ENCODE results near the gene ATP9A.

ATP9A gene

DNA sequence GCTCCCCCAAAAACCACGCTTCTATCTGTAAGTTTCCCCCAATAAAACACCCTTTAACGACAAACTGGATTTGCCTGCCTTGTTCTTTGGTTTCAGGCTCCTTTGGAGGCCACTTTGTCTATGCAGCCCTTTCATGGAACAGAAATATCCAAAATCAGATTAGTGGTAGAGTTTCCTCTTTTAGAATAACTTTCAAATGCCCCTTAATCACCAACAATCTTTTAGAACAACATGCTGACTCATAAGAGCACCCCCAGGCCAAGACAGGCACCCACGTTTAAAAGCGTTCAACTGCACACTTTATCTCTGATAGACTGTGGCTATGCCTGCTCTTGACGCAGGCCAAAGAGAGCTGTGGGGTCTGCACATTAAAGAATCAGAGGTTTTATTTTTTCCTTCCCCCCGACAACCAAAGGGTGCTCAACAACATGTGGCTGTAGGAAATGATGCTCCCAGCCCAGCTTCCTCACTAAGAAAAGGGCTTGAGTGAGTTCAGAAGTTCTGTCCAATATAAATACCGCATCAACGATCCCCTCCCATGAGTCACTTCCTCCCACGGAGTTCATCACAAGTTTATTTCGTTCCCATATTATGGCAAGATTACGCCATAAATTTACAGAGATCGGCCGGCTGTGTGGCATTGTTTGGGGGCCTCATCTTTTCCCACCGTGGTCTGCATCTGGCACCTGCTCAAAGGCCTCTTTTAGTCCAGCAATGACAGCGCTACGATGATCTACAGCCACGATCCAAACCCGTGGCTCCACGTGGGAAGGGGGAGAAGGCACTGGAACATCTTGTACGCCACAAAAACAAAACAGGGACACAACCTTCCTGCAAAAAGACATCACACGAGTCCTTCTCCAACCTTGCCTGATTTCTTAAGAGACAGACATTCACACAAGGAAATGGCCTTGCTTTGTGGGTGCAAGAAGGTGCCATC lies 136.9 kb downstream of the ATP9A start:
- peak; percentile 92 for DNase-seq (ENCODE audit: low read depth, low spot score)

DNA sequence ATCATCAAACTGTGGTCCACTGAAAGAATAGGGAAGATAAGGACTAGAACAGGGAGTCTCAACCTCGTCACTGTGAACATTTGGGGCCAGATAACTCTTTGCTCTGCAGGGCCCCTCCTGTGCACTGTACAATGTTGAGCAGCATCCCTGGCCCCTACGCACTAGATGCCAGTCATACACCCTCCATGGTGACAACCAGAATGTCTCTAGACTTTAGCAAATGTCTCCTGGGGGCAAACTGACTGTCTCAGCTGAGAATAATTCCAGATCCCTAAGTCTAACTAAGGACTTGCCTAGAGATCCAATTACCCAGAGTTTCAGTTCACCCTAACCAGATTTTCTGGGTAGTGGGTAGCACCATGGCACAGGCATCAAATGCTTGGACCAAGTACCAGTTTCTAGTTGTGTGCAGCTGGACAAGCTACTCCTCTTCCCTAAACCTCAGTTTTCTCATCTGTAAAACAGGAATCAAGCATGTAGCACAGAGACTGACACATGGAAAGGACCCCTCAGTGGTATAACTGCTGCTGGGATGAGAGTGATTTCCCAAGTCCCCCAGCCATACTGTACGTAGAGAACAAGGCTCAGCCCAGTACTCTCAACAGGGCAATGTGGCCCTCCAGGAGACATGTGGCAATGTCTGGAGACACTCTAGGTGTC lies 138.7 kb downstream of the ATP9A start:
- DNase-seq (ENCODE audit: low read depth, low spot score) = no peak

DNA sequence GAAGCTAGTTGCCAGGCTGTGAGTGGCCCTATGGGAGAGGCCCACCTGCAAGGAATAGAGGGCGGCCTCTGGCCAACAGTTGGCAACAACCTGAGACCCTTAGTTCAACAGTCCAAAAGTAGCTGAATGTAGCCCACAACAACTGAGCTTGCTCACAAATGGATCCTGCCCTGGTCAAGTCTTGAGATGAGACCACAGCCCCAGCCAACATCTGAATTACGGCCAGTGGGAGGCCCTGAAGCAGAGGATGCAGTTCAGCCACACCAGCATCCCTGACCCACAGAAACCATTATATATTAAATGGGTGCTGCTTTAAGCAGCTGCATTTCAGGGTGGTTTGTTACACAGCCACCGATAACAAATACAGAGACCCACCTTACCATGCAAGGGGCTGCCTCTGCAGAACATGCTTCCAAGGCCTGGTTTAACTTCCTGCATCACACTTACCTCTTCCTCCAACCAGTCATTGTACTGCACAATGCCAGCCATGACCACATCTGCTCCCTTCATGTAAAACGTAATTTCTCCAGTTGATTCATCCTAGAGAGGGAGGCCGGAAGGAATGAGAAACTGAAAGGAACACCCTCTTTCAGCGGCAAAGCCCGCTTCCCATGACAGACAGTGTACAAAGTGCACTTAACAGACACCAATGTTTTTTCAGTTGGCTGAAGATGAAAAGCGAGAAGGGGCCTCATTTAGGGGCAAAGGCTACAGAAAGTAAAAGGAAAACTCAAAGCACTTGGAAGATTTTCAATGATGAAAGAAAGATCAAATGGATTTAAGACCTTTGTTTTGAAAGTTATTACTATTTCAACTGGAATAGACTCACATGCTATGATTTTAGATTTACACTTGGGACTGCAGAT lies 139.4 kb downstream of the ATP9A start:
- peak; percentile 40 for DNase-seq (ENCODE audit: low read depth, low spot score)

DNA sequence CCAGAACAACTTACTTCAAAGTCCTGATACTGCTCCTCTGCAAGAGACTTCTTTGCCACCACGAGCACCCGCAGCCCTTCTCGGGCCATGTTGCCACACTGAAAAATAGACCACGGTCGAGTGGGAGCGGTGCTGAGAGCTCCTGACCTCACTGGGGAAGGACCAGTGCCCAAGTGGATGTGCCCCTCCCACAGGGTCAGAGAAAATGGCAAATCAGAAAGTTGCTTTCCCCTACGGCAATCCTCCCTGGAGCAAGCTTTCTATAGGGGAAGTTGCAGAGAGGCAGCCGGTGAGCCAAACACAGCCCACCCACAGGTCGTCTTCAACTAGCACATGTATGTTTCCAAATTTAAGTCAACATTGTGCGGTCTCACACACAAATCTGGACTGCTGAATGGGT lies 140.6 kb downstream of the ATP9A start:
- DNase-seq (ENCODE audit: low read depth, low spot score) = no peak

DNA sequence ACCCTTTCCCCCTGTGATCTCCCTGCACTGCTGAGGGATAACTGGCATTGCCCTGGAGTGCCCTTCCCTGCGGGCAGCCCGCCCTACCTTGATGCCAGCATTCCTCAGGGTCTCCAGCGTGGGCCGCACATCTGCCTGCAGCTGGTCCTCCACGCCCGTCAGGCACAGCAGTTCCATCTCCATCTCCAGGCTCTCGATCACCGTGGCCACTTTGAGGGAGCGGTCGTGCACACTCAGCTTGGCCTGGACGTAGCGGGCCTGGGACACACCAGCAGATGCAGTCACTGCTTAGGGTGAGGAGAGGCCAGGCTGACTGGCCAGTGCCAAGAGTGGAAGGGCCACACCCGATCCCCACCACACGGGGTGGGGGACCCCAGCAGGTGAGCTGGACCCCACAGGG lies 143.1 kb downstream of the ATP9A start:
- DNase-seq (ENCODE audit: low read depth, low spot score) = no peak

DNA sequence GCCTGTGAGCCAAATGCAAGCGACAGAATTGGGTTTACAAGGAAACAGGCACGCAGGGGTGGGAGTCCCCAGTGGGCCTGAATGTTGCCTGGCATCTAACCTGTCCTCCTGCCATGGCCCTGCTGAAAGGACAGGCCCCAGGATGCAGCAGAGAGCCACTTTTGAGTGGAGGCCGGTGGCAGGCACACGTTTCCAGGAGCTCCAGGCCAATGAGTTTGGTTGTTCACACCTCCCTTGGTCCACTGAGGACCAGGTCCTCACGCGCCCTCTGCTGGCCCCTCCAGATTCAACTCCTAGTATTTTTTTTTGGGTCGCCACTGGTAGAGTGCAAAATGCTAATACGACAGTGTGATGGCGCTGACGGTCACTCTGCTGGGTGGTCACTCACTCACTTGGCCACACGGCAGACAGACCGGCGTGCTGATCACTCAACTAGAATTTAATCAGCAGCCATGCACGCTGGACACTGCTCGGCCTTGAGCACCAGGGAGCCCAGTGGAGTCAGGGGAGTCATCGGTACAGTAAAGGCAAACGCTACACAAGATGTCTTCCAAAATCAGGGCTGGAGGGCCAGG lies 143.9 kb downstream of the ATP9A start:
- DNase-seq (ENCODE audit: low read depth, low spot score) = peak; percentile 37

DNA sequence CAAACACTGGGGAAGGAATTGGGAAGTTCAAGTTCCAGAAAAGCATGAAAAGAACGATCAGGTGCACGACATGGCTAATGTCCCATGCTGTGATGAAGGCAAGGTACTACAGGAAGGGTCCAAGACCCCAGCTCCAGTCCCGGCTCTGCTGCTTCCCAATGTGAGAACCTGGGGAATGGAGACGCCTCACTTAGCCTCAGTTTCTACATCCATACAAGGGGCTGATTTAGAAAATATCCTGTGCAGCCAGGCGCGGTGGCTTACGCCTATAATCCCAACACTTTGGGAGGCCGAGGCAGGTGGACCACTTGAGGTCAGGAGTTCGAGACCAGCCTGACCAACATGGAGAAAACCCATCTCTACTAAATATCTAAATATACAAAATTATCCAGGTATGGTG lies 144.9 kb downstream of the ATP9A start:
- DNase-seq (ENCODE audit: low read depth, low spot score) = no peak

DNA sequence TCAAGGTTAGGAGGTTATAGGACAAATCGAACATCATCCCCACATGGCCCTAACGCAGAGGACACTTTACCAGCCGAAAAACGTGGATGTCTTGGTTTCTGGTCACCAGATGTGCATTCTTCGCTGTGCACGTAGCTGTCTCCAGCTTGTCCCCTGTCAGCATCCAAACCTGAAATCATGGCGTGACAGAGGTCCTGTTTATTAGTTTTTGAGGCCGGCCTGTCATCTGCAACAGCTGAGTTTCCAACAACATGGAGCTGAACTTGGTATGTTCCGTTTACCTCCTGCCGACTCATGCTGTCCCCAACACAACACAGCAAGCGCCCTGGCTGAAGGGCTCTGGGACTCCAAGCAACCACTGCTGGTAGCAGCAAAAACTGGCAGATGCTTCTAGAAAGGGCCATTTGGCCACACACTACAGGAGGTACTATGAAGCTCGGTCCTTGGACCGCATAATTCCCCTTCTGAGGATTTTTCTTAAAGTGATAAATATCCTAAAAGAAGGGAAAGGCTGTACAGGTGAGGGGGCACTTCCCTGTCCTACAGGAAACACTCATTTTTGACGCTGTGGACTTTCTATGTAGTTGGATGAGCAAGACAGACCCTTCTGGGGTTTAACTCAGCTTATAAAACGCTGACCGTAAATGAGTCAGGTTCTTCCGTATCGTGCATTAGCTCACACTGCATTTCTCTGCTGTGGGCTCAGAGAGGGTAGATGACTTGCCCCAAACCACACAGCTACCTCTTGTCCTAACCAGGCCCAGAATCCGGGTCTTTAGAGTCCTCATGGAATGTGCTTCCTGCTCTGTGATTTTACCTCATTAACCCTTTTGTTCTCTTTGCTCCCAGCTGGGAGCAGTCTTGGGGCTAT lies 146.0 kb downstream of the ATP9A start:
- no peak for DNase-seq (ENCODE audit: low read depth, low spot score)

DNA sequence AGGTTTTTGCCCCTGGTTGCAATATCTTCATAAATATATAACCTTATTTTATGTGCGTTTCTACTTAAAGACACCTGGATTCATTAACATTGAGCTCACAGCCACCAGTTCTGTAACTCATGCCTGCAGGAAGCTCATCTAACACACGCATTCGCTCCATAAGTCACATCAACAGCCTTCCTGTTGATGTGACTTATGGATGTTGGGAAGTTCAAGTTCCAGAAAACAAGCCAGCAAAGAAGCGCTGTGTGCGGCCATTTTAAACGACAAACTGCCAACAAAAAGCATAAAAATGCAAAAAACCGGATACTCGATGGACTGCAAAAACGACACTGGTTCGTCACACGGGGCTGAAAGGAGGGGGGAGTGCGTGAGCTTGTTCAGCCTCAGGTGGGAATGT lies 147.8 kb downstream of the ATP9A start:
- DNase-seq (ENCODE audit: low read depth, low spot score) = no peak

DNA sequence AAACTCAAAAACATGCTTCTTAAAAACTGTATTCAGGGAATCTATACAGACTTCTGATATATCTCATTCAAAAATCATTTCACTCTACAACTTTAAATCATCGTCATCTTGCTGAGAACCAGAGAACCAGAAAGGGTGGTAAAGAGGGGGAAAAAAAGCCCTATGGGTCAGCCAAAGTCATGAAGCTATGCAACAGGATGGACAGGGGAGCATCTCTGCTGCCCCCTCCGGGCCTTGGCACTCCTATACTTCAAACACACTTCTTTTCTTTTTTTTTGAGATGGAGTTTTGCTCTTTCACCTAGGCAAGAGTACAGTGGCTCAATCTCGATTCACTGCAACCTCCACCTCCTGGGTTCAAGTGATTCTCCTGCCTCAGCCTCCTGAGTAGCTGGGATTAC lies 152.1 kb downstream of the ATP9A start:
- no peak for DNase-seq (ENCODE audit: low read depth, low spot score)

DNA sequence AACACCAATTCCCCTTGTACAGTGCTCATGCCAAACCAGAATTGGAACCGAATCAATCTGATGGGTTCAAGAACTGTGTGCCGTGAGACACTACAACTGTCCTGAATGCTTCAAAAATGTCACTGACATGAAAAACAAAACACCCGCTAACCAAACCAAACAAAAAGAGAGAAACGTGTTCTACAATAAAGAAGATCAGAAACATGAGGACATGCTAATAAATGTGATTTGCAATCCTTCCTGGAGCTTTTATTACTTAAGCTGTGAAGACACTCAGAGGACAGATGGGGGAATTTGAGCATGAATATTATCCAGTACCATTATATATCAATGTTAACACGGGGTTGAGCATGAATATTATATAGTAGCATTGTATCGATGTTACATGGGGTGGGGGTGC lies 153.5 kb downstream of the ATP9A start:
- DNase-seq (ENCODE audit: low read depth, low spot score) = no peak

DNA sequence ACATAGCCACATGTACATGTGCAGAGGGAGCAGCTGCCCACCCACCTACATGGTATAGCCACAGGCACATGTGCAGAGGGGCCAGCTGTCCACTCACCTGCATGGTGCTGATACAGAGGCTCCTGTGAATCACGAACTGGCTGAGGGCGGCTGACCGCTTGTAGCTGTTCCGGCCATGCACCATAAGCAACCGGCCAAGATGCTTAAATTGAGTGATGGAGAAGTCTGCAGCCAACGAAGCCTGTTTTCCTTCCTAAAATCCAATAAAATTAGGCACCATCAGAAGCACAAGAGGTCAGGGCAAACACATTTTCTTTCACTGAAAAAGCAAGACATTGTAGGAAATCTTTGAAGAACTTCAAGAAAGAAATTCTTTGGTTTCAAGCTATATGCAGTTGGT lies 154.6 kb downstream of the ATP9A start:
- no peak for DNase-seq (ENCODE audit: low read depth, low spot score)

DNA sequence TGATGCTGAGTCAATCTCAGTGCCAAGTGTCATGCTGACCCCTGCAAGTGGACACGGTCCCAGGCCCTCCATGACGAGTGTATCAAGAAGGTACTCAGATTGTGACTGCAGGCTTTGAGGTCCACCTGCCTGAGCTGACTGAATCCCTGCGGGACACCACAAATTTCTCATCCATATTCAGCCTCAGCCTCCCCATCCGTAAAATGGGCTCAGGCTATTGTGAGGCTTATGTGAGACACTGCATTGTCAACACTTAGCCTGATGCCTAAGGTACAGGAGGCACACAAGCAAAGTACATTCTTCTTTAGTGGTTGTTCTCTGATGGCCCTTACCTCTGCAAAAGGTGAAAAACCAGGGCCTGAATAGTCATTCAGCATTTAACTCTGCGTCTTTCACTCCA lies 155.3 kb downstream of the ATP9A start:
- no peak for DNase-seq (ENCODE audit: low read depth, low spot score)

DNA sequence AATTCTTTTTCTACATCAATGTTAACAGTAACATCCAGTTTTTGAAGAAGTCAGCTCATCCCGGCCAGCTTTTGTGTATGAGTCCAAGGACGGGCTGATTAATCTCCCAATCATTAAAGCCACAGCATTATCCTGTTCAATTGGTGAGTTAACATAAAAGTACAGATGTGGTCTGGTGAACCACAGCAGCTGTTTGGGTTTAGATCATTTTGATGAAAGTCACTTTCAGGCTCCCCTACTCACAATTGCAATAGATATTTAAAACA lies 156.6 kb downstream of the ATP9A start:
- DNase-seq (ENCODE audit: low read depth, low spot score) = no peak

DNA sequence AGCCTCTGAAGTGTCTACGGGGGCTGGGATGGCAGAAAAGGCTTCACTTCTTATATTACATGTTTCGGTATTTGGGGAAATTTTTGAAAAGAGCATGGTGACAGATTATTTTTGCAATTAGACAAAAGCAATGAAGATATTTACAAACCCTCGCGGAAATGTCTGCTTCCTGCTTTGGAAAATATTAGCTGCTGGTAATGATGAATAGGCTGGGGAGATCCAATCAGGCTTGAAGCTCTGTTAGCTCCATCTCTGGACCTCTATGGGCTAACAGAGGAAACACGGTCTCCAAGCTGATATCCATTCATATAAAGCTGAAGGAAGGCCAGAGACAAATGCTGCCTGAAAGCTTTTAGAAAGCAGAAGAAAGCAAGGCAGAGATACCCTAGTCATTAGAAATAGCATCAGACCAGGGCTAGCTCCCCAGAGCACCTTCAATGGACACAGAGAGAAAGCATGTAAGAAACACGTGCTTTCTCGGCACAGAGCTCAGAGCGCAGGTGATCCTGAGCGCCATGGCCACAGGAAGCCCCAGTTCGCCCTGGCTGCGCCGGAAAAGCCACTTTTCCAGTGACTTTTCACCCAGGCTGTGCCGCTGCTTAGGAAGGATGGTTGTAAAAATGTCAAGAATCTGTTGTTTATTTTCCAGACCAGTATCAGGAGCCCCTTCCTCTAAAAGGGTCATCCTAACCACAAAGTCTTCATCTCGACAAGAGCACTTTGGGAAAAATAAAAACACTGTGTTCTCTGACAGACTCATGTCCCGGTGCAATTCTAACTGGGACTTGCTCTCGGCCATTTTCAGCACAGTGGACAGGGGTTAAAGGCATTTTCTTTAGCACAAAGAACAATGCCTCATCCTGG lies 157.2 kb downstream of the ATP9A start:
- DNase-seq (ENCODE audit: low read depth, low spot score) = no peak

DNA sequence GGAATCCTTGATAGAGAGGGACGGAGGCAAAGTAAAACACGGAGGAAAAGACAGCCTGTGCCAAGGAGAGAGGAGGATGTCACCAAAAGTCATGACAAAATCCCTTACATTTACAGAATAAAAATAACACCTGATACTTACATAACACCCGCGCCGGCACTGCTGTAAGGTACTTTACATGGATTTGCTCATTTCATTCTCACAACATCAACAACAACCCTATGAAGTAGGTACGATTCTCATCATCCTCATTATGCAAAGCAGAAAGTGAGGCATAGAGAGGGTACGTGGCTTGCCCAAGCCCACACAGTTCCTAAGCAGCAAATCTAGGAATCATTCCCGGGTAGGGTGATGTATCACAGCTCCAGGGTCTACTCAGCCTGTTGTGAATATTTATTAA lies 158.1 kb downstream of the ATP9A start:
- DNase-seq (ENCODE audit: low read depth, low spot score) = no peak

DNA sequence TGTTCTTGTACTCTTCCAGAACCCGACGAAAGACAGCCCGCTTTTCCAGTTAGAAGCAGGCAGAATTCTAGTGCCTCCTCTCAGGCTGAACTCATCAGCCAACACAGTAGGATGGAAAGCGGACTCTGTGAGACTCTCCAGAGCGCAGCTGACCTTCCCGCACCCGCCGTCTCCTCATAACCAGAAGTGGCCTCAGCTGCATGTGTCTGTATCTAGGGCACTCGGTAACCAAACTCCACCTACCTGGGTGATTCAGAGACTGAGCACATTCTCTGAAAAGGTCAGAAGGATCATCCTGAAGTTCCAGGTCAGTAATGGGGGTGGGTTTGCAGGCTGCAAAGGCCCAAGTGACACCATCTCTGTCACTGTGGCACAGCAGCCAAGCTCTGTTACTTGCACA lies 158.9 kb downstream of the ATP9A start:
- no peak for DNase-seq (ENCODE audit: low read depth, low spot score)

DNA sequence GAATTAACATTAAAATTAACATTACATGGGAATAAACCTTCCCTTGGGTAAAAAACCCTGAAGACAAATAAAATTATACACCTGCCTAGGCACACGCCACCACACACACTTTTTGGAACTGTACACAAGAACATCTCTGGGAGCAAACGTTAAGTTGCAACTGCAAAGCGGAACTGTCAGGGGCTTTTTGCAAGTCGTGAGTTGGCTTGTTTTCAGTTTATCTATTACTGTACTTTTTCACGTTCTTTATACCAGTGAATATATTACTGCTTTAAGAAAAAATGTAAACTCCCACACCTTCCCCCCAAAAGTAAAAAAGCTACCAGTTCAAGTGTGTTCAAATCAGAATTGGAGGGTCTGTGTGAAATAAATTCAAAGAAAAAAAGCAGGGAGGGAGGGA lies 160.1 kb downstream of the ATP9A start:
- no peak for DNase-seq (ENCODE audit: low read depth, low spot score)

DNA sequence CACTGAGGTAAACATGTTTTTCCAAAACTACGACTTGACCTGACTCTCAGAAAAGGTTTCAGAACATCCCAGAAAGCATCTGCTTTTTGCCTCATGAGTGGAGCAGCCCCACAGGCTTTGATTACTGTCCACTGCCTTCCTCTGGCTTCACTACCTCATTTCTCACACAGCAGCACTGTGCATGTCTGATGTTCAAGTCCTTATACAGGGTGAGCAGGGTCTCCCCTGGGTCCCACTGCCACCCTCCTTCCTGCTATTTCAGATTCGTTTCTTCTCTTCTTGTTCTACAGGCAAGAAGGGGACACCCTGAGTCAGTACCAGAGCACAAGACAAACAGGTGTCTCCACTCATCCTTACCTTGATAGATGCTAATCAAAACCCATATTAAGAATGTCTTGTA lies 161.0 kb downstream of the ATP9A start:
- no peak for DNase-seq (ENCODE audit: low read depth, low spot score)

DNA sequence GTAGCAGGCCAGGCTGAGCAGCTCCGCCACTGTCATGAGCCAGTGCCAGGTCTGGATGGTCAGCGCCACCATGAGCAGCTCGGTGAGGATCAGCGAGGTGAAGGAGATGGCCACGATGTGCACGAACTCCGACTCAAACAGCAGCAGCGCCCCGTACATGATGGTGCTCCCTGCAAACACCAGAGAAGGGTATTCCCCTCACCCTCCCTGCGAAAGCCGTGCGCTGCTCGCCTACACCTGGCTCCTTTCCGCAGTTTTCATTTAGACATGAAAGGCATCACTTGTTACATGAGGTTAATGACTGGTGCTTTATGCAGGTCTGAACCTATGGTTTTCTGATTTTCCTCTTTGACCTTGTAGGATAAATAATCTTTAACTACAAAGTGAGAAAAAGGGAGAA lies 163.3 kb downstream of the ATP9A start:
- no peak for DNase-seq (ENCODE audit: low read depth, low spot score)

Measured in smooth muscle cell of the brain vasculature (primary cell).